ENCODE measurements around the gene KIAA0825. TPM values are rescaled to one million over a fixed set of nuclear protein-coding genes. Genes with fewer than 3 reads are reported as not detected.

The KIAA0825 gene
- total and polyA plus RNA-seq, 2 donors: 0.87 to 3.1 TPM

- no peaks in the 10 kb centered on the region for H3K27me3 ChIP-seq (ENCODE audit: control insufficient read depth in 2 of 2, insufficient read depth in 1 of 2, low read length in 1 of 2)
- H3K4me1 ChIP-seq (ENCODE audit: control insufficient read depth in 2 of 2, insufficient read depth in 2 of 2, low read length in 2 of 2): no peaks in the 10 kb centered on the region
- 99% methylated on average over 1 of the region's 1 CpG for WGBS
Observed at GRCh38 chr5:94197970-94198369, 420.4 kb downstream of the KIAA0825 start.

GRCh38 chr5:94196953-94197352, 421.5 kb downstream of the KIAA0825 start:
- no peak for DNase-seq (ENCODE audit: low read depth in 6 of 9, low spot score in 9 of 9)
- H3K9me3 ChIP-seq (ENCODE audit: control insufficient read depth in 2 of 2, insufficient read depth in 1 of 2, low read length in 1 of 2): no peaks in the 10 kb centered on the region
- H3K36me3 ChIP-seq (ENCODE audit: control insufficient read depth in 2 of 2, insufficient read depth in 2 of 2, low read length in 1 of 2): no peaks in the 10 kb centered on the region
- H3K27me3 ChIP-seq (ENCODE audit: control insufficient read depth in 2 of 2, insufficient read depth in 1 of 2, low read length in 1 of 2): no peaks in the 10 kb centered on the region
- 88% methylated on average over 1 of the region's 1 CpG for WGBS
- H3K4me1 ChIP-seq (ENCODE audit: control insufficient read depth in 2 of 2, insufficient read depth in 2 of 2, low read length in 2 of 2): no peaks in the 10 kb centered on the region
- no peak overlapping the region for H3K4me3 ChIP-seq (ENCODE audit: low read length in 2 of 2)
- H3K27ac ChIP-seq (ENCODE audit: low read depth in 1 of 2, low read length in 1 of 2): no peak overlapping the region

More at GRCh38 chr5:94197970-94198369, 420.4 kb downstream of the KIAA0825 start:
- Histone ChIP-seq H3K36me3 (ENCODE audit: control insufficient read depth in 2 of 2, insufficient read depth in 2 of 2, low read length in 1 of 2) (no peaks in the 10 kb centered on the region), H3K27ac (ENCODE audit: low read depth in 1 of 2, low read length in 1 of 2) (no peak overlapping the region), H3K9me3 (ENCODE audit: control insufficient read depth in 2 of 2, insufficient read depth in 1 of 2, low read length in 1 of 2) (no peaks in the 10 kb centered on the region), H3K4me3 (ENCODE audit: low read length in 2 of 2) (no peak overlapping the region)
- DNase-seq (ENCODE audit: low read depth in 6 of 9, low spot score in 9 of 9): no peak

- DNase-seq (ENCODE audit: low read depth in 6 of 9, low spot score in 9 of 9): no peak
- Histone ChIP-seq H3K27me3 (ENCODE audit: control insufficient read depth in 2 of 2, insufficient read depth in 1 of 2, low read length in 1 of 2) (no peaks in the 10 kb centered on the region), H3K9me3 (ENCODE audit: control insufficient read depth in 2 of 2, insufficient read depth in 1 of 2, low read length in 1 of 2) (no peaks in the 10 kb centered on the region), H3K36me3 (ENCODE audit: control insufficient read depth in 2 of 2, insufficient read depth in 2 of 2, low read length in 1 of 2) (no peaks in the 10 kb centered on the region), H3K4me3 (ENCODE audit: low read length in 2 of 2) (no peak overlapping the region), H3K27ac (ENCODE audit: low read depth in 1 of 2, low read length in 1 of 2) (no peak overlapping the region), H3K4me1 (ENCODE audit: control insufficient read depth in 2 of 2, insufficient read depth in 2 of 2, low read length in 2 of 2) (no peaks in the 10 kb centered on the region)
- WGBS: 97% methylated on average over 3 of the region's 3 CpGs
Observed at GRCh38 chr5:94192658-94193391, 425.6 kb downstream of the KIAA0825 start.

DNA sequence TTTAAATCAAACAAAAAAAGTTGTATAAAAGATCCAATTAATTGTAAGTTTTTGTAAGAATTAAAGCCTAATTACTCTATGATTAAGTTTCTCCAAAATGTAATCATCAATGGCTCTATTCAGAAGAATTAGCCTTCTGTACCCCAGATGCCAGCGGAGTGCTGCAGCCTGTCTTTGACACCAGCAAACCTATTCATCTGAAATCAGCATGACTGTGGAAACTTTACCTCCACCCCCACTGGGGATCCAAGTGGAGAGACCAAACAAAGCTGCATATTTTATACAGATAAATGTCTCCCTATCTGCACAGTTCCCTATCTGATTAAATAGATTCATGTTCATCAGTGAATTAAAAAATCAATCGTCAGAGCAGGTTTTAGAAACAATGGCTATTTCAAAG, 426.8 kb downstream of the KIAA0825 start:
- Histone ChIP-seq H3K9me3 (ENCODE audit: control insufficient read depth in 2 of 2, insufficient read depth in 1 of 2, low read length in 1 of 2) (no peaks in the 10 kb centered on the region), H3K27me3 (ENCODE audit: control insufficient read depth in 2 of 2, insufficient read depth in 1 of 2, low read length in 1 of 2) (no peaks in the 10 kb centered on the region), H3K27ac (ENCODE audit: low read depth in 1 of 2, low read length in 1 of 2) (no peak overlapping the region), H3K36me3 (ENCODE audit: control insufficient read depth in 2 of 2, insufficient read depth in 2 of 2, low read length in 1 of 2) (no peaks in the 10 kb centered on the region), H3K4me3 (ENCODE audit: low read length in 2 of 2) (no peak overlapping the region), H3K4me1 (ENCODE audit: control insufficient read depth in 2 of 2, insufficient read depth in 2 of 2, low read length in 2 of 2) (no peaks in the 10 kb centered on the region)
- WGBS: 97% methylated on average over 2 of the region's 2 CpGs
- DNase-seq (ENCODE audit: low read depth in 6 of 9, low spot score in 9 of 9): no peak

DNA sequence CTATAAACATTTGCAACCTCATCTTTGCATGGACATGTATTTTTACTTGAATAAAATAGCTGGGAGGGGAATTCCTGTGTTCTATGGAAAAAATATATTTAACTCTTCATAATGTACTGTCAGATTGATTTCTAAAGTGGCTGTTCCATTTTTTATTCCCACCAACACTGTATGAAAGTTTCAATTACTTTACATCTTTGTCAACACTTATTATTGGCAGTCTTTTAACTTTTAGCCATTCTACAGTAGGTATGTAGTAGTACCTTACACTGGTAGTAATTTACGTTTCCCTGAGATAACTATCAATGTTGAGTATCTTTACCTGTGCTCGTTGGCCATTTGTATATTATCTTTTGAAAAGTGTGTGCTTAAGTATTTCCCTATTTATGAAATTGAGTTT, 429.7 kb downstream of the KIAA0825 start:
- Histone ChIP-seq H3K4me1 (ENCODE audit: control insufficient read depth in 2 of 2, insufficient read depth in 2 of 2, low read length in 2 of 2) (no peaks in the 10 kb centered on the region), H3K9me3 (ENCODE audit: control insufficient read depth in 2 of 2, insufficient read depth in 1 of 2, low read length in 1 of 2) (no peaks in the 10 kb centered on the region), H3K4me3 (ENCODE audit: low read length in 2 of 2) (no peak overlapping the region), H3K27me3 (ENCODE audit: control insufficient read depth in 2 of 2, insufficient read depth in 1 of 2, low read length in 1 of 2) (no peaks in the 10 kb centered on the region), H3K27ac (ENCODE audit: low read depth in 1 of 2, low read length in 1 of 2) (no peak overlapping the region), H3K36me3 (ENCODE audit: control insufficient read depth in 2 of 2, insufficient read depth in 2 of 2, low read length in 1 of 2) (no peaks in the 10 kb centered on the region)
- DNase-seq (ENCODE audit: low read depth in 6 of 9, low spot score in 9 of 9): no peak
- 97% methylated on average over 2 of the region's 2 CpGs for WGBS

DNA sequence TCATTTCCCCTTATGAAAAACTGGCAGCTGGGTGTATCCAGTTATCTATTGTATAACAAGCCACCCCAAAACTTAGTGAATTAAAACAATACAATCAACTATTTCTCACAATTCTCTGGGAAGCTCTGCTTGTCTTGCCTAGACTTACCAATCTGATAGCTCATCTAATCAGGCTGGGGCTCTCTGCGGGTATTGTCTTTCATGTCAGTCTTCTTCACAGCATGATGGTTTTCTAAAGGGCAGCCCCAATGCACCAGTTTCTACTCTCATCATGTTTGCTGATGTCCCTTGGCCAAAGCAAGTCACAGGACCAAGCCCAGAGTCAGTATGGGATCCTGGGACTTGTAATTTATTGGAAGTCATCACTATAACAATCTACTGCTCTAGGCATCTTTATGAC, 433.5 kb downstream of the KIAA0825 start:
- 97% methylated on average over 1 of the region's 1 CpG for WGBS
- Histone ChIP-seq H3K36me3 (ENCODE audit: control insufficient read depth in 2 of 2, insufficient read depth in 2 of 2, low read length in 1 of 2) (no peaks in the 10 kb centered on the region), H3K4me3 (ENCODE audit: low read length in 2 of 2) (no peak overlapping the region), H3K27me3 (ENCODE audit: control insufficient read depth in 2 of 2, insufficient read depth in 1 of 2, low read length in 1 of 2) (no peaks in the 10 kb centered on the region), H3K4me1 (ENCODE audit: control insufficient read depth in 2 of 2, insufficient read depth in 2 of 2, low read length in 2 of 2) (no peaks in the 10 kb centered on the region), H3K9me3 (ENCODE audit: control insufficient read depth in 2 of 2, insufficient read depth in 1 of 2, low read length in 1 of 2) (no peaks in the 10 kb centered on the region), H3K27ac (ENCODE audit: low read depth in 1 of 2, low read length in 1 of 2) (no peak overlapping the region)
- DNase-seq (ENCODE audit: low read depth in 6 of 9, low spot score in 9 of 9): no peak

- Histone ChIP-seq H3K4me3 (ENCODE audit: low read length in 2 of 2) (no peak overlapping the region), H3K27me3 (ENCODE audit: control insufficient read depth in 2 of 2, insufficient read depth in 1 of 2, low read length in 1 of 2) (no peaks in the 10 kb centered on the region), H3K36me3 (ENCODE audit: control insufficient read depth in 2 of 2, insufficient read depth in 2 of 2, low read length in 1 of 2) (no peaks in the 10 kb centered on the region), H3K9me3 (ENCODE audit: control insufficient read depth in 2 of 2, insufficient read depth in 1 of 2, low read length in 1 of 2) (no peaks in the 10 kb centered on the region), H3K27ac (ENCODE audit: low read depth in 1 of 2, low read length in 1 of 2) (no peak overlapping the region), H3K4me1 (ENCODE audit: control insufficient read depth in 2 of 2, insufficient read depth in 2 of 2, low read length in 2 of 2) (no peaks in the 10 kb centered on the region)
- 96% methylated on average over 2 of the region's 2 CpGs for WGBS
- no peak for DNase-seq (ENCODE audit: low read depth in 6 of 9, low spot score in 9 of 9)
Observed at GRCh38 chr5:94181895-94182294, 436.5 kb downstream of the KIAA0825 start.

DNA sequence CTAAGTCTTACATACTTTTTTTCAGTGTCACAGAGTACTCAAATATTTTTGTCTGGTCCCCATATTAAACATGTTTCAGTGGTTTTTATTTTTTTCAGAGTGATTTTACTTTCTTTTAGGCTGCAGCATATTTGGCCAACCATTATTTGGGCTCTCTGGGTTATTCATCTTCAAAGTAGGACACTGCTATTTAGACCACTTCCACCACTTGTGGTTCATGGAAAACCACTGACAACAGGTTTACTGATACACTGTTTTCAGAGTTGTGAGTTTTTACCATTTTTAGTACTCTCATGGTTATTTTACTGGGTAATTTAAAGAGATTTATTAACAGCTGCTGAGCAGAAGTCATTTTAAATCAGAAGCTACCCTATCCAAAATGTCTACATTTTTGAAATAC, 437.6 kb downstream of the KIAA0825 start:
- Histone ChIP-seq H3K4me1 (ENCODE audit: control insufficient read depth in 2 of 2, insufficient read depth in 2 of 2, low read length in 2 of 2) (no peaks in the 10 kb centered on the region), H3K36me3 (ENCODE audit: control insufficient read depth in 2 of 2, insufficient read depth in 2 of 2, low read length in 1 of 2) (no peaks in the 10 kb centered on the region), H3K4me3 (ENCODE audit: low read length in 2 of 2) (no peak overlapping the region), H3K27me3 (ENCODE audit: control insufficient read depth in 2 of 2, insufficient read depth in 1 of 2, low read length in 1 of 2) (no peaks in the 10 kb centered on the region), H3K9me3 (ENCODE audit: control insufficient read depth in 2 of 2, insufficient read depth in 1 of 2, low read length in 1 of 2) (no peaks in the 10 kb centered on the region), H3K27ac (ENCODE audit: low read depth in 1 of 2, low read length in 1 of 2) (no peak overlapping the region)
- DNase-seq (ENCODE audit: low read depth in 6 of 9, low spot score in 9 of 9): no peak

DNA sequence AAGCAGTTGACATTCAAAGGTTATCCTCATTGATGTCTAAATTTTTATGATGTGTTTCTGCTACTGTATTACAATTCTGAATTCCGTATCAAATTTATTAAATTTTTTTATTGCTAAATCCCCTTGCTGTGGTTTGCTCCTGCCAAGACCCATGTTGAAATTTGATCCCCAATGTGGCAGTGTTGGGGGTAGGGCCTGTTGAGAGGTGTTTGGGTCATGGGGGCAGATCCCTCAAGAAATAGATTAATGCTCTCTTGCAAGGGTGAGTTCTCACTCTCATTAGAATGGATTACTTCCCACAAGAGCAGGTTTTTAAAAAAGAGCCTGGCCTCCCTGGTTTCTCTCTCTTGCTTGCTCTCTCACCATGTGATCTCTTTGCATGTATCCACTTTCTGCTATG, 442.5 kb downstream of the KIAA0825 start:
- 98% methylated on average over 1 of the region's 1 CpG for WGBS
- no peak for DNase-seq (ENCODE audit: low read depth in 6 of 9, low spot score in 9 of 9)

More for the DNA sequence above, 442.5 kb downstream of the KIAA0825 start:
- Histone ChIP-seq H3K27ac (ENCODE audit: low read depth in 1 of 2, low read length in 1 of 2) (no peak overlapping the region), H3K4me3 (ENCODE audit: low read length in 2 of 2) (no peak overlapping the region), H3K36me3 (ENCODE audit: control insufficient read depth in 2 of 2, insufficient read depth in 2 of 2, low read length in 1 of 2) (no peaks in the 10 kb centered on the region), H3K9me3 (ENCODE audit: control insufficient read depth in 2 of 2, insufficient read depth in 1 of 2, low read length in 1 of 2) (no peaks in the 10 kb centered on the region), H3K4me1 (ENCODE audit: control insufficient read depth in 2 of 2, insufficient read depth in 2 of 2, low read length in 2 of 2) (no peaks in the 10 kb centered on the region), H3K27me3 (ENCODE audit: control insufficient read depth in 2 of 2, insufficient read depth in 1 of 2, low read length in 1 of 2) (no peaks in the 10 kb centered on the region)

Data from thymus (tissue), 11 donors.